Measurements from ENCODE around the gene PITRM1. TPM values are rescaled to one million over a fixed set of nuclear protein-coding genes. Genes with fewer than 3 reads are reported as not detected.

PITRM1 gene
- total and polyA plus RNA-seq, 2 donors = 46.6 to 61.2 TPM

GRCh38 chr10:3123571-3124411 lies 48.8 kb downstream of the PITRM1 start:
- WGBS = 88% methylated on average over 32 of the region's 32 CpGs
- Histone ChIP-seq H3K4me1 (ENCODE audit: insufficient read depth) (no peaks in the 10 kb centered on the region), H3K27ac (ENCODE audit: low read depth) (no peak overlapping the region), H3K4me3 (ENCODE audit: low read depth, low read length) (no peak overlapping the region), H3K36me3 (ENCODE audit: insufficient read depth) (peaks cover under 1% of the 10 kb centered on the region)
- no peak for DNase-seq (ENCODE audit: extremely low spot score)

- Histone ChIP-seq H3K4me3 (ENCODE audit: low read depth, low read length) (no peak overlapping the region), H3K27ac (ENCODE audit: low read depth) (no peak overlapping the region), H3K4me1 (ENCODE audit: insufficient read depth) (no peaks in the 10 kb centered on the region), H3K36me3 (ENCODE audit: insufficient read depth) (peaks cover 3% of the 10 kb centered on the region)
- no peak for DNase-seq (ENCODE audit: extremely low spot score)
- WGBS = 91% methylated on average over 27 of the region's 27 CpGs
Measured at GRCh38 chr10:3122486-3123205, 49.9 kb downstream of the PITRM1 start.

GRCh38 chr10:3122034-3122433 lies 50.5 kb downstream of the PITRM1 start:
- Histone ChIP-seq H3K36me3 (ENCODE audit: insufficient read depth) (peaks cover 3% of the 10 kb centered on the region), H3K4me3 (ENCODE audit: low read depth, low read length) (no peak overlapping the region), H3K27ac (ENCODE audit: low read depth) (no peak overlapping the region), H3K4me1 (ENCODE audit: insufficient read depth) (no peaks in the 10 kb centered on the region)
- WGBS = 92% methylated on average over 14 of the region's 14 CpGs
- no peak for DNase-seq (ENCODE audit: extremely low spot score)

GRCh38 chr10:3119796-3120459 lies 52.7 kb downstream of the PITRM1 start:
- WGBS = 82% methylated on average over 31 of the region's 31 CpGs
- Histone ChIP-seq H3K4me3 (ENCODE audit: low read depth, low read length) (no peak overlapping the region), H3K4me1 (ENCODE audit: insufficient read depth) (no peaks in the 10 kb centered on the region), H3K36me3 (ENCODE audit: insufficient read depth) (peaks cover 3% of the 10 kb centered on the region), H3K27ac (ENCODE audit: low read depth) (no peak overlapping the region)
- no peak for DNase-seq (ENCODE audit: extremely low spot score)

- no peak for DNase-seq (ENCODE audit: extremely low spot score)
- no peak overlapping the region for H3K4me3 ChIP-seq (ENCODE audit: low read depth, low read length)
- peaks cover 3% of the 10 kb centered on the region for H3K36me3 ChIP-seq (ENCODE audit: insufficient read depth)
- WGBS = 94% methylated on average over 32 of the region's 32 CpGs
- no peak overlapping the region for H3K27ac ChIP-seq (ENCODE audit: low read depth)
- H3K4me1 ChIP-seq (ENCODE audit: insufficient read depth) = no peaks in the 10 kb centered on the region
Measured at GRCh38 chr10:3118641-3119091, 53.9 kb downstream of the PITRM1 start.

GRCh38 chr10:3117486-3117885 lies 55.1 kb downstream of the PITRM1 start:
- Histone ChIP-seq H3K27ac (ENCODE audit: low read depth) (no peak overlapping the region), H3K4me1 (ENCODE audit: insufficient read depth) (no peaks in the 10 kb centered on the region), H3K36me3 (ENCODE audit: insufficient read depth) (peaks cover 3% of the 10 kb centered on the region), H3K4me3 (ENCODE audit: low read depth, low read length) (no peak overlapping the region)
- 95% methylated on average over 12 of the region's 12 CpGs for WGBS
- DNase-seq (ENCODE audit: extremely low spot score) = no peak

GRCh38 chr10:3116508-3117100 lies 56.0 kb downstream of the PITRM1 start:
- 74% methylated on average over 20 of the region's 20 CpGs for WGBS
- no peak overlapping the region for H3K27ac ChIP-seq (ENCODE audit: low read depth)

GRCh38 chr10:3115685-3116084 lies 56.9 kb downstream of the PITRM1 start:
- H3K4me1 ChIP-seq (ENCODE audit: insufficient read depth) = no peaks in the 10 kb centered on the region
- H3K36me3 ChIP-seq (ENCODE audit: insufficient read depth) = peaks cover 3% of the 10 kb centered on the region
- H3K4me3 ChIP-seq (ENCODE audit: low read depth, low read length) = no peak overlapping the region
- no peak overlapping the region for H3K27ac ChIP-seq (ENCODE audit: low read depth)
- DNase-seq (ENCODE audit: extremely low spot score) = no peak
- 88% methylated on average over 8 of the region's 8 CpGs for WGBS

More at GRCh38 chr10:3116508-3117100, 56.0 kb downstream of the PITRM1 start:
- Histone ChIP-seq H3K36me3 (ENCODE audit: insufficient read depth) (peaks cover 3% of the 10 kb centered on the region), H3K4me3 (ENCODE audit: low read depth, low read length) (no peak overlapping the region), H3K4me1 (ENCODE audit: insufficient read depth) (no peaks in the 10 kb centered on the region)
- DNase-seq (ENCODE audit: extremely low spot score) = no peak

- no peak for DNase-seq (ENCODE audit: extremely low spot score)
- 96% methylated on average over 19 of the region's 19 CpGs for WGBS
- H3K4me3 ChIP-seq (ENCODE audit: low read depth, low read length) = no peak overlapping the region
- H3K27ac ChIP-seq (ENCODE audit: low read depth) = no peak overlapping the region
- H3K36me3 ChIP-seq (ENCODE audit: insufficient read depth) = no peaks in the 10 kb centered on the region
- H3K4me1 ChIP-seq (ENCODE audit: insufficient read depth) = no peaks in the 10 kb centered on the region
Measured at GRCh38 chr10:3113343-3113720, 59.2 kb downstream of the PITRM1 start.

- no peak overlapping the region for H3K4me3 ChIP-seq (ENCODE audit: low read depth, low read length)
- no peaks in the 10 kb centered on the region for H3K36me3 ChIP-seq (ENCODE audit: insufficient read depth)
- H3K4me1 ChIP-seq (ENCODE audit: insufficient read depth) = no peaks in the 10 kb centered on the region
- WGBS = 51% methylated on average over 15 of the region's 15 CpGs
- H3K27ac ChIP-seq (ENCODE audit: low read depth) = no peak overlapping the region
- DNase-seq (ENCODE audit: extremely low spot score) = no peak
Measured at GRCh38 chr10:3111621-3112163, 60.9 kb downstream of the PITRM1 start.

- no peaks in the 10 kb centered on the region for H3K36me3 ChIP-seq (ENCODE audit: insufficient read depth)
- 82% methylated on average over 9 of the region's 9 CpGs for WGBS
- no peaks in the 10 kb centered on the region for H3K4me1 ChIP-seq (ENCODE audit: insufficient read depth)
Measured at GRCh38 chr10:3110782-3111620, 61.6 kb downstream of the PITRM1 start.

GRCh38 chr10:3109633-3110032 lies 62.9 kb downstream of the PITRM1 start:
- DNase-seq (ENCODE audit: extremely low spot score) = no peak
- Histone ChIP-seq H3K36me3 (ENCODE audit: insufficient read depth) (no peaks in the 10 kb centered on the region), H3K4me1 (ENCODE audit: insufficient read depth) (no peaks in the 10 kb centered on the region), H3K27ac (ENCODE audit: low read depth) (no peak overlapping the region), H3K4me3 (ENCODE audit: low read depth, low read length) (no peak overlapping the region)
- 93% methylated on average over 12 of the region's 12 CpGs for WGBS

More at GRCh38 chr10:3110782-3111620, 61.6 kb downstream of the PITRM1 start:
- no peak overlapping the region for H3K4me3 ChIP-seq (ENCODE audit: low read depth, low read length)
- no peak for DNase-seq (ENCODE audit: extremely low spot score)
- H3K27ac ChIP-seq (ENCODE audit: low read depth) = no peak overlapping the region
